GM15510 (cell line): Measurements from ENCODE around the gene IGLL5.

Experiments
- POLR2A ChIP-seq: IDR thresholded peaks from 3 replicates; pipeline ENCODE4 v1.6.1; 2011; ENCODE audit warnings: borderline replicate concordance; ENCODE audit not compliant: insufficient read length; ENCODE audit errors: extremely low read depth

Gene IGLL5

DNA sequence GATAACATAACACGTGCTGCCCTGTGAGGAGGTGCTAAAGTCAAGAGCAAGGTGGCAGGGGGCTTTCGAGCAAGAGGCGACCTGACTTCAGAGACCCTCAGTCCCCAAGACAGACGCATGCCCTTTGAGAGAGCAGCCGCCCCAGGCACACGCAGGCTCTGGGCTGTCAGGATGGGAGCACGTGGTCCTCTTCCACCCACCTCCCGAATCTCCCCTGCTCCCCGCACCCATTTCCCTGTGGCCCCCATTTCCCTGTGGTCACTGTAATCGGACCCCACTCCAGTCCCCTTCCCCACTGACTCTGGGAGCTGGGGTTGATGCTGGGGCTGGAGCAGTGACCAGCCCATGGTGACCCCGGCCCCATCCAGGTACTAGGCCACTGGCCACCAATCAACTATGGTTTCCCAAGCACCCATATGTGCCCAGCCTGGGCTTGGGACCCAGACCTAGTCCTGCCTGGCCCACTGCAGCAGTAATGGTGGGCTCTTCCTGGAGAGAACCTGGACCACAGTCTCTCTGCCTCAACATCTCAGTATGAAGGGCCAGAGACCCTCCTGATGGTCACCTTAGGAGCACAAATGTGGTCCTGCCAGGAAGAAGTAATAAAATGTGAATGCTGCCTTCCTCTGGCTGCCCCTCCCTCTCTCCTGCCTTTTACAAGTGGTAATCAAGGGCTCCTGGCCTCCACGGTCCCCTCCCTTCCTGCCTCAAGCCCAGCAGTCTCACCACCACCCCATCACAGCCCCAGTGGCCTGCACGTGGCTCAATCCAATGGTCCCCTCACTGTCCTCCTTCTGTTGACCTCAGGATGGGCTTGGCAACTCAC, 39.0 kb downstream of the IGLL5 start:
- no peak for TF ChIP-seq POLR2A

DNA sequence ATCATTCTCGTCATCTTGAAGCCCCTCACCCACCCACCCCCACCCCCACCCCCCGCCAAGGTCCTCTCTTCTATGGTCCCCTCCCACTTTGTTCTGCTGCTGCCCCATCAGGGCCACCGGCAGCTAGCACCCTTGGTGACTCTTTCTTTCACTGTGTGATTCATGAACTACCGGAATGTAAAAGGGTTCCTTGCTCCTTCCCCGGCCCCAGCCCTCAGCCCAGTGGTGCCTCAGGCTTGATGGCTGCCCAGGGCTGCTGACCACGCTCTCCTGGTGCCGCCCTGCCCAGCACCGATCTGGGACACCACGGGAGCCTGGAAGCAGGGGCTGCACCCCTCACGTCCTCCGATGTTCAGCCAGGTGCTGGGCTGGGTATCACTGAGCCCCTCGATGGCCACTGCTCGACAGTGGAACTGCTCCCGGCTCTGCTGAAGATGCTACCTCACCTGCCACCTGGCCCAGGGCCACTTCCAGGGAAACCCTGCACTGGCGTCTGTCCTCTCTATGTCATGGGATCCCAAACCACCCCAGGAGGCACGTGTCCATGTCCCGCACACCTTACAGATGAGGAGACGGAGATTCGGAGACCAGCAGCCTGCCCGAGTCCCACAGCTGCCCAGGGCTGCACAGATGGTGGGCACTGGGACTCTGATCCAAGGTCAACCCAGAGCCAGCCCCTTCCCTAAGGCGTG, 39.7 kb downstream of the IGLL5 start:
- TF ChIP-seq POLR2A = no peak

DNA sequence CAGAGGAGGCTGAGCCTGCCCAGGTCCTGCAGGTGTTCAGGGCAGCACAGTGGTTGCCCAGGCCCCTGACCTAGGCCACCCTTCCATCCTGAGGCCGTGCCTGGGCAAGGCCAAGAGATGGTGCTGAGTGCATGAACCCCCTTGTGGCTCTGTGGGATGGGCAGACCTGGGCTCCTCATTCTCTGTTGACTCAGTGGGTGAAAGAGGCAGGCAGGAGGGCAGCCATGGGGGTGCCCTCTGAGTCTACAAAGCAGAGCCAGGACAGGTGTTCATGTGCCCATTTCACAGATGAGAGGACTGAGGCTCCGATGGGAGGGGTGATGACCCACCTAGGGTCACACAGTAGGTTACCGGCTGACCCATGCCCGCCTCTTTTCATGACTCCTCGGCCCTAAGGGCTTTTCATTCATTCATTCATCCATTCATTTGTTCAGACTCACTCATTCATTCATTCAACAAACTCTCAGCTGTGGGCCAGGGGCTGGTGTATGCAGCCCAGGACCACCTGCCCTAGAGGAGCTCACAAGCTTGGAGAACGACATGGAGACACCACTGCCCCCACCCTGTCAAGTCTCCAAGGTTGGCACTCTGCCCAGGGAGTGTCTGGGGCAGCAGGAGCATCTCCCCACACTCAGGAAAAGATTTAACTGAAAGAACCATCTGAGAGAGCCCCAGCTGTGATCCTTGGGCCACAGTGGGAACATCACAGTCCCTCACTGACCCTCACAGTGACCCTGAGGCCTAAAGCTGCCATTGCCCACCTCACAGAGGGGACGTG, 40.5 kb downstream of the IGLL5 start:
- TF ChIP-seq POLR2A = no peak

- TF ChIP-seq POLR2A = peak; percentile 56
Measured at GRCh38 chr22:22928666-22929380, 41.2 kb downstream of the IGLL5 start.

GRCh38 chr22:22929381-22930221, 42.0 kb downstream of the IGLL5 start:
- TF ChIP-seq POLR2A = no peak

DNA sequence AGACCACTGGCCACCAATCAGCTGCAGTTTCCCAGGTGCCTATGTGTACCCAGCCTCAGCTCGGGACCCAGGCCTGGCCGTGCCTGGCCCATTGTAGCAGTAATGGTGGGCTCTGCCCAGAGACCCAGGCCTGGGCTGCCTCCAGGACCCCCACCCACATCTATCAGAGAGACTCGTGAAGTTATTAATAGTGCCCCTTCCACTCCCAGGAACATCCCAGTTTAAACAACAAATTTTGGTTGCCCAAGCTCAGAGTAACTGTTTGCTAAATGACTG, 42.5 kb downstream of the IGLL5 start:
- no peak for TF ChIP-seq POLR2A

DNA sequence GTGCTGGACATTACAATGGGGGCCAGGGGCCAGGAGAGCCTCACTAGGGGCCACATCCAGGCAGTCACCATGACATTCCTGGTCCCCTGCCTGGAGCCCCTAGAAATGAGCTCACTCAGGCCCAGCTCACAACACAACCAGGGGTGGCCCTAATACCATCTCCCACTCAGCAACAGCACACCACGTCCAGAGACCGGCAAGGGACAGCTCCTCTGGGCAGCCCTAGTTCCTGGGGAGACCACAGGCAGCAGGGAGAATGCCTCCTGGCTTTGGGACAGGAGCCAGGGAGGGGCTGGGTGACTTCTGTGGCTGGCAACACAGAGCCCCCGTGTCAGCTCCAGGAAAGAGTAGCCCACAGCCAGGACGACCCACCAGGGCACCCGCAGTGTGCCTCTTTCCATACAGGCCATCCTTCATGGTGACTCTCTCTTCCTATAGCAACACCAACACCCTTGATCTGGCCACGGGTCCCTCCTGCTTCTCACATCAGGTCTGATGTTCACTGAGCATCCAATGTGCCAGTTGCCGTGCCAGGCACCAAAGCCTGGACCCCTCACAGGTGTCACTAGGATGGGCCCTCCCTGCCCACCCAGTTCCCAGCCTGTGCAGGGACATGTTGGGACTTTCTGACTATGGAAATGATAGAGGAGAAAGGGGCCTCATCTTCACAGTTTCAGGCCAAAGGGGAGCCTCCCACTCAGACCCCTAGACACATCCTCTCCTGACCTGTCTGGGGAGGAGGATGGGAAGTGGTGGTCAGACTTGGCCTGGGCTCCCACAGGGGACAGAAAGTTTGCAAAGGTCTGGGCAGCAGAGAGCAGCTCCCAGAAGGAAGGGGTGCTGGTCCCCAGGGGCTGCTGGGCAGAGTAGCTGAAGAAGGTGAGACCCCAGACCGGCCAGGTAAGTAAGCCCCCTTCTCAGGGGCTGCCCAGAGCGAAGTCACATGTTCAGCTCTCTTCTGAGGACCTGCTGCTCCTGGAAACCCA, 43.2 kb downstream of the IGLL5 start:
- TF ChIP-seq POLR2A = no peak

DNA sequence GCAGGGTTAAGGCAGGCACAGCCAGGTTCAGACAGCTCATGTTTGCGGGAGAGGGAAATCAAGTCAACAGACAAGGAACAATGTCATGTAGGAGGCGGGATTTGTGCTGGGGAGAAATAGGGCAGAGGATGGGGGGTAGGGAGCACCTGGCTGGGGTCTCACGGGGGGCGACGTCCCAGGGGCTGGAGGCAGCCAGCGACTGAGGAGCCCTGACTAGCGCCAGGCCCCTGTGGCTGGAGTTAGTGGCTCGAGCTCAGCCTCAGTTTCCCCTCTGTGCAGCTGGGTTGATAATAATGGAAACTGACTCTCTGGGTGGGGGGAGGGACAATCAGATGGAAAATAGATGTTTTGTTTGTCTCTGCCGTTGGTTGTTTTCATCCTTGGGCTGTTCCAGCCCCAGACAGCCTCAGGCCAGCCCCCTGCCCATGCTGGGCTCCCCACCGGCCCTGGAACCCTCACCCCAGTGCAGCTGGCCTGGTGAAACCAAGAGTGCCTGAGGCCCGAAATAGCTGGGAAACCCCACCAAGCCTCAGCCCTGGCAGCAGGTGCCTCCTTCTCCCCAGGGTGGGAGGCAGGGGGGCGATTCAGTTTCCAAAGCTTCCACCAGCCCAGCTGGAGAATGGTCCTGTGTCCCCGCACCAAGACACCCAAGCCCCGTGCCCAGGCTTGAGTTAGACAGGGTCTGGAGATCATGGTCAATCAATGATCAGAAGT, 44.1 kb downstream of the IGLL5 start:
- no peak for TF ChIP-seq POLR2A

DNA sequence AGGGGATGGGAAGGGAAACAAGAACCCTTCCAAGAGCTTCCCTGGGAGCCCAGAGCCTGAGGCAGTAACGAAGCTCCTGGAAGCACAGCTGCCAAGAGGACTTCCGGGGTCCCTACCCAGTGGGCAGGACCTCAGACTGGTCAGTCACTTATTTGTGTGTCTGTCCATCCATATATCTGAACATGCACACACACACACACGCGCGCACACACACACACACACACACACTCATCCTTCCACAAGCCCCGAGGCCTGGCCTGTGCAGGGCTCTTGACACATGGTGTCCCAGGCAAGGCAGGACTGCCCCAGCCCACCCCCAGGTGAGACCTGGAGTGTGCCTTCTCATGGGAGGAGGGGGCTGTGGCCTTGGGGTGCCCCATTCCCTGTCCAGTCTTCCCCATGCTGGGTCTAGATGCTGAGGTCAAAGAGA, 44.9 kb downstream of the IGLL5 start:
- no peak for TF ChIP-seq POLR2A

DNA sequence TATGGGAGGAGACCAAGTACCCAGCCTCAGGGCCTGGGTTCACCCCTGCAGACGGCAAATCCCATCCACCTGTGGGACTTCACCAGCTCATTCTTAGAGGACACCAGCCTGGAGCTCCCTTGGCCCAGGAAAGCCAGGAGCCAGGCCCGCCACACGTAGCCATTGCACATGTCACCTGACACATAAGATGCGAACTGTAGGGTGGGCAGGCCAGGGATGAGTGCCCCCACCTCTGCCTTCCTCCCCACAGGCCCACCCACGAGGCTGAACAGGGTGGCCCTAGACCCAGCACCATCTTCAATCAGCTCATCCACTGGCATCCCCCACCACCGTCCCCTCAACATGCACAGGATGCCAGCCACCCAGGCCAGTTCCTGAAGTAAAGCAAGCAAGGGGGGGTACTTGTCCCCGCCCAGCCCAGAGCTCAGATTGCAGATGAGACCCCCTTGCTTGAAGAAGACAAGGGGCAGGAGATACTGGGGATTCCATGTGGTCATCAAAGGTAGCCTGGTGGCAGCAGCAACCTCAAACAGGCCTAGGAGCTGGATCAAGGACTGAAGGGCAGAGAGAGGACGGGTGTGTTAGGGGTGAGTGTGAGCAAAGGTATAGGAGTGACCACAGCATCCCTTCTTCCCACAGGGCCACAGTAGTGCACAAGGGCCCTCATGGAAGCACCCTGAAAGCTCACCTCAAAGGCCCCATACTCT, 45.6 kb downstream of the IGLL5 start:
- TF ChIP-seq POLR2A = no peak

GRCh38 chr22:22933807-22934542, 46.4 kb downstream of the IGLL5 start:
- no peak for TF ChIP-seq POLR2A
